Panc1 (cell line): ENCODE data around the gene MAP4K4. TPM values are rescaled to one million over a fixed set of nuclear protein-coding genes. Genes with fewer than 3 reads are reported as not detected.

Experiments
- ATAC-seq: fragments of 200-7000 bp; cut with Tn5 transposase; 2 replicates; pipeline ENCODE4 v1.9.1; 2020; ENCODE audit warnings: mild to moderate bottlenecking, moderate library complexity
- BruUV-seq: library from RNA; stranded (reverse); fragments of 400-500 nt; replicated peaks from 2 replicates; lab custom pipeline; 2021; lab: Mats Ljungman, UMichigan
- CTCF ChIA-PET: fragments of 300-600 bp; sonication (Branson Sonifier 250); formaldehyde crosslinking; loops from one replicate; lab custom pipeline; 2022; ENCODE audit warnings: antibody characterized with exemption; lab: Charles Lee
- POLR2A ChIA-PET: fragments of 300-600 bp; sonication (Branson Sonifier 250); formaldehyde crosslinking; loops from one replicate; lab custom pipeline; 2022; ENCODE audit warnings: antibody characterized with exemption; lab: Charles Lee
- DNase-seq: peaks from one replicate; pipeline ENCODE4 v3.0.0-alpha.2; 2010; ENCODE audit warnings: low read depth, low spot score
- H3K27ac ChIP-seq: 2 replicates; pipeline ENCODE4 v1.5.1; 2011; ENCODE audit warnings: mild to moderate bottlenecking, low read length, inconsistent platforms
- H3K27me3 ChIP-seq: fragments of 200-500 bp; sonication (Bioruptor generic); 2 replicates; pipeline ENCODE4 v1.6.0; 2014; ENCODE audit warnings: low read length, inconsistent platforms; ENCODE audit not compliant: control insufficient read depth, insufficient read depth
- H3K36me3 ChIP-seq: fragments of 200-500 bp; sonication (Bioruptor generic); 2 replicates; pipeline ENCODE4 v1.5.1; 2014; ENCODE audit warnings: inconsistent platforms, mild to moderate bottlenecking, low read length, moderate library complexity; ENCODE audit not compliant: control insufficient read depth, insufficient read depth
- H3K4me1 ChIP-seq: 2 replicates; pipeline ENCODE4 v1.5.1; 2011; ENCODE audit warnings: inconsistent platforms, mild to moderate bottlenecking, low read length, moderate library complexity; ENCODE audit not compliant: control insufficient read depth, insufficient read depth
- H3K4me3 ChIP-seq, 2 experiments: 2 replicates each; pipeline ENCODE4 v1.5.1; 2011 to 2012; ENCODE audit warnings: low read depth in 2 of 2, low read length in 2 of 2, mild to moderate bottlenecking in 2 of 2, inconsistent platforms in 1 of 2, moderate library complexity in 1 of 2
- H3K9me3 ChIP-seq: fragments of 200-500 bp; sonication (Bioruptor generic); 2 replicates; pipeline ENCODE4 v1.5.1; 2014; ENCODE audit warnings: low read depth, mild to moderate bottlenecking, inconsistent platforms, low read length, moderate library complexity; ENCODE audit not compliant: control insufficient read depth, insufficient read depth
- CTCF ChIP-seq: fragments of 450-650 bp; IDR thresholded peaks from 2 replicates; pipeline ENCODE4 v1.5.1; 2017; ENCODE audit warnings: mild to moderate bottlenecking
- POLR2AphosphoS5 ChIP-seq: IDR thresholded peaks from 2 replicates; pipeline ENCODE4 v1.6.1; 2012; ENCODE audit warnings: mild to moderate bottlenecking, low read depth, low read length, moderate library complexity
- REST ChIP-seq, 2 experiments: IDR thresholded peaks; 2 replicates each; pipeline ENCODE4 v1.6.1; 2011 to 2012; ENCODE audit warnings: low read depth in 2 of 2, control low read depth in 1 of 2, low read length in 1 of 2, mild to moderate bottlenecking in 1 of 2, moderate library complexity in 1 of 2; ENCODE audit not compliant: insufficient read depth in 1 of 2
- SIN3A ChIP-seq: IDR thresholded peaks from 2 replicates; pipeline ENCODE4 v1.6.1; 2012; ENCODE audit warnings: low read depth, mild to moderate bottlenecking, low read length, moderate library complexity, borderline replicate concordance; ENCODE audit not compliant: insufficient read depth
- TCF7L2 ChIP-seq: IDR thresholded peaks from 2 replicates; pipeline ENCODE4 v1.6.1; 2011; ENCODE audit warnings: mild to moderate bottlenecking, low read depth, low read length, inconsistent platforms
- in situ Hi-C: cut with HindIII; loops from 2 replicates; pipeline ENCODE4 v1.10.0; 2016; ENCODE audit warnings: low sequenced_read_pairs, low pct_unique_long_range_greater_than_20kb
- intact Hi-C: fragments of 100-400 bp; cut with micrococcal nuclease; formaldehyde crosslinking; loops from one replicate; pipeline ENCODE4 v1.10.0; 2022; ENCODE audit not compliant: unreplicated experiment
- total RNA-seq: library from RNA; stranded (reverse); gene quantifications from one replicate; pipeline ENCODE4 v1.2.1, GENCODE V29; 2021; ENCODE audit not compliant: unreplicated experiment

MAP4K4 gene
- total RNA-seq, 1 experiment from 2014 or later = 68.5 TPM

- Histone ChIP-seq H3K4me1 (peaks cover 8% of the 10 kb centered on the region), H3K4me3 (no peak overlapping the region), H3K27ac (no peak overlapping the region), H3K27me3 (no peaks in the 10 kb centered on the region), H3K9me3 (no peaks in the 10 kb centered on the region), H3K36me3 (no peaks in the 10 kb centered on the region)
- no TSS peak for BruUV-seq
- no peak for DNase-seq
- ATAC-seq = no peak
- ChIA-PET POLR2A (no interaction called here), CTCF (no interaction called here)
- no peak for TF ChIP-seq TCF7L2
- in situ Hi-C loops = no loop called here
- intact Hi-C loops = no loop called here
Observed at GRCh38 chr2:101801496-101801895, 104.0 kb downstream of the MAP4K4 start.

- Histone ChIP-seq H3K27me3 (no peaks in the 10 kb centered on the region), H3K27ac (no peak overlapping the region), H3K36me3 (no peaks in the 10 kb centered on the region), H3K4me3 (no peak overlapping the region), H3K4me1 (peaks cover 8% of the 10 kb centered on the region), H3K9me3 (no peaks in the 10 kb centered on the region)
- intact Hi-C loops = no loop called here
- TF ChIP-seq TCF7L2 (no peak), CTCF (no peak), SIN3A (no peak), REST (IDR thresholded peaks at IDR 0.05; ENCODE audit: insufficient read depth in 1 of 2, low read depth in 2 of 2, low read length in 1 of 2) (no peak), POLR2AphosphoS5 (no peak)
- ChIA-PET POLR2A (no interaction called here), CTCF (no interaction called here)
- DNase-seq (no peak), ATAC-seq (no peak)
- in situ Hi-C loops = no loop called here
- BruUV-seq = no TSS peak
Observed at GRCh38 chr2:101802329-101802728, 104.8 kb downstream of the MAP4K4 start.

GRCh38 chr2:101803128-101803527 lies 105.6 kb downstream of the MAP4K4 start:
- no peak for ATAC-seq
- H3K9me3 ChIP-seq = no peaks in the 10 kb centered on the region
- peaks cover 8% of the 10 kb centered on the region for H3K4me1 ChIP-seq
- H3K36me3 ChIP-seq = no peaks in the 10 kb centered on the region
- in situ Hi-C loops = no loop called here
- no peaks in the 10 kb centered on the region for H3K27me3 ChIP-seq
- no TSS peak for BruUV-seq
- intact Hi-C loops = no loop called here
- H3K27ac ChIP-seq = no peak overlapping the region
- H3K4me3 ChIP-seq = no peak overlapping the region
- no peak for DNase-seq
- POLR2A ChIA-PET = no interaction called here
- TF ChIP-seq SIN3A = no peak
- no peak for TF ChIP-seq POLR2AphosphoS5
- TF ChIP-seq TCF7L2 = no peak
- no peak for TF ChIP-seq REST (IDR thresholded peaks at IDR 0.05; ENCODE audit: insufficient read depth in 1 of 2, low read depth in 2 of 2, low read length in 1 of 2)
- no peak for TF ChIP-seq CTCF
- CTCF ChIA-PET = no interaction called here
